IPS DF 6.9 (cell line): ENCODE results near the gene NCS1.

Source experiments
- DNase-seq: peaks from one replicate; pipeline ENCODE4 v3.0.0-alpha.2; 2013; ENCODE audit warnings: low read depth, low spot score
- H3K27ac ChIP-seq: one replicate; pipeline ENCODE4 v1.5.1; 2013; ENCODE audit warnings: low read length, control low read depth
- H3K27me3 ChIP-seq: 2 replicates; pipeline ENCODE4 v1.6.1; 2013; ENCODE audit warnings: mild to moderate bottlenecking, low read length; ENCODE audit not compliant: control insufficient read depth, insufficient read depth
- H3K36me3 ChIP-seq: 2 replicates; pipeline ENCODE4 v1.6.1; 2013; ENCODE audit warnings: low read length; ENCODE audit not compliant: control insufficient read depth, insufficient read depth
- H3K4me1 ChIP-seq: 2 replicates; pipeline ENCODE4 v1.6.1; 2013; ENCODE audit warnings: low read length; ENCODE audit not compliant: control insufficient read depth, insufficient read depth
- H3K4me3 ChIP-seq: 2 replicates; pipeline ENCODE4 v1.5.1; 2013; ENCODE audit warnings: mild to moderate bottlenecking, low read length
- H3K9me3 ChIP-seq: 2 replicates; pipeline ENCODE4 v1.6.1; 2013; ENCODE audit warnings: low read length, inconsistent platforms; ENCODE audit not compliant: control insufficient read depth, insufficient read depth
- WGBS: extraction: QIAGEN DNeasy Blood & Tissue Kit; methylation state at CpG from one replicate; pipeline ENCODE4 v1.1.7; 2013; ENCODE audit warnings: mixed read lengths, missing lambda C conversion rate; ENCODE audit not compliant: insufficient read length, insufficient coverage; 5-methylcytosine and 5-hydroxymethylcytosine counted together

The NCS1 gene

GRCh38 chr9:130262061-130262745 lies 90.0 kb downstream of the NCS1 start:
- peaks cover 5% of the 10 kb centered on the region for H3K4me1 ChIP-seq
- no peak for DNase-seq
- H3K27ac ChIP-seq, result no peak overlapping the region
- no peaks in the 10 kb centered on the region for H3K9me3 ChIP-seq
- H3K4me3 ChIP-seq, result no peak overlapping the region
- H3K27me3 ChIP-seq, result no peaks in the 10 kb centered on the region; the same call in 1 of the 2 replicates
- WGBS, result no CpG with 5 or more reads among the region's 17 CpGs
- H3K36me3 ChIP-seq, result no peaks in the 10 kb centered on the region; the same call in 1 of the 2 replicates

DNA sequence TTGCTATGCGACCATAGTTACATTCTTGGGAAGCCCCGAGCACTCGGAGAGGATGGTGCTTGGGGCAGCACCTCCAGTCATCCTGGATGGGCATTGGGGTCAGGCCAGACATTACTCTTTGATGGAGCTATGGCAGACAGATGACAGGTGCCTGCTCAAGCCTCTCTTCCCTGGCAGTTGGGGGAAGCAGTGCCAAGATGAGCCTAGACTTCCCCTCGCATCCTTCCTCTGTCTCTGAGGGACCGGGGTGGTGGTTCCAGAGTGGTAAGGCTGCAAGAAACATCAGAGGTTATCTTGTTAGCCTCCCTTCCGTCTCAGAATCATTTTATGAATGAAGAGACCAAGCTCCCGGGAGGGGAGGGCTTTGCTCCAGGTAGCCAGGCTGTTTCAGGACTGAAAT lies 90.6 kb downstream of the NCS1 start:
- H3K36me3 ChIP-seq, result no peaks in the 10 kb centered on the region; the same call in 1 of the 2 replicates
- no peaks in the 10 kb centered on the region; the same call in 1 of the 2 replicates for H3K27me3 ChIP-seq
- no CpG with 5 or more reads among the region's 7 CpGs for WGBS
- H3K9me3 ChIP-seq, result no peaks in the 10 kb centered on the region
- H3K27ac ChIP-seq, result no peak overlapping the region
- peaks cover 5% of the 10 kb centered on the region for H3K4me1 ChIP-seq
- no peak for DNase-seq
- H3K4me3 ChIP-seq, result no peak overlapping the region

DNA sequence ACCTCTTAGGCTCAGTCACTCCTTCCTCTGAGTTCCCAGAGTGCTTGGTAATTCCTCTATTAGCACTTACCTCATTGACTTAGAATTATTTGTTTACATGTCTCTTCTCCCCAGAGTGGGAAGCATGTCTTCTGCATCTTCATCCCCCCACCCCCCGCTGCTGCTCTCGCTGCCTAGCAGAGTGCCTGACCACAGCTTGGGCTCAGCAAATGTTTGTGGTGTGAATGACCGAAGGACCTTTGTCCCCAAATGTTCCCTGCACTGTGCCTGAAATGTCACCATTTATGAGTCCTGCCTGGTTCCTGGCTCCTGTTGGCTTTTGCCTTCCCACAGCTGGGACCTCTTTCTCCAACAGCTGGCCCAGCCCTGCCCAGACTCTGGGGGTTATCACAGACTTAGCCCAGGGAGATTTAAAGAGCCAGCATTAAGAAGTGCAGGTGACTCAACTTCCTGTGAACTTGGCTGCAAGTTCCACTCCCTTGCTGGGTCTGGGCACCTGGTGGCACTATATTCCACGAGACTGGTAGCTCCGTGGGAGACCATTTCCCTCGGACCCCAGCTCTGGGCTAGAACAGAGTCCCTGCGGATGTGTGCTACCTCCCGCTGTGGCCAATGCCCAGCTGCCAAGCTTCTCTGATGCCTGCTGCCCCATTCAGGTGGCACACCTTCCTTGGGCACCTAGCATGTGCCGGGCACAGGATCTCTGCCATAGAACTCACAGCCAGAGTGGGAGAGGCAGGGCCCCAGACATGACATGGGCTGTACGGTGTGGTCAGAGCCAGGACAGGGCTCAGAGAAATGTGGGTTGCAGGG lies 91.6 kb downstream of the NCS1 start:
- Histone ChIP-seq H3K4me1 (peaks cover 9% of the 10 kb centered on the region), H3K27me3 (no peaks in the 10 kb centered on the region; the same call in 1 of the 2 replicates), H3K4me3 (no peak overlapping the region), H3K36me3 (no peaks in the 10 kb centered on the region; the same call in 1 of the 2 replicates), H3K9me3 (no peaks in the 10 kb centered on the region), H3K27ac (no peak overlapping the region)
- DNase-seq, result no peak
- WGBS, result no CpG with 5 or more reads among the region's 10 CpGs

GRCh38 chr9:130264414-130265350 lies 92.5 kb downstream of the NCS1 start:
- no CpG with 5 or more reads among the region's 18 CpGs for WGBS
- Histone ChIP-seq H3K9me3 (no peaks in the 10 kb centered on the region), H3K4me3 (peak overlapping the region; percentile 30; the same call in 1 of the 2 replicates), H3K27ac (no peak overlapping the region), H3K4me1 (peaks cover 9% of the 10 kb centered on the region), H3K36me3 (no peaks in the 10 kb centered on the region; the same call in 1 of the 2 replicates), H3K27me3 (no peaks in the 10 kb centered on the region; the same call in 1 of the 2 replicates)
- DNase-seq, result no peak

DNA sequence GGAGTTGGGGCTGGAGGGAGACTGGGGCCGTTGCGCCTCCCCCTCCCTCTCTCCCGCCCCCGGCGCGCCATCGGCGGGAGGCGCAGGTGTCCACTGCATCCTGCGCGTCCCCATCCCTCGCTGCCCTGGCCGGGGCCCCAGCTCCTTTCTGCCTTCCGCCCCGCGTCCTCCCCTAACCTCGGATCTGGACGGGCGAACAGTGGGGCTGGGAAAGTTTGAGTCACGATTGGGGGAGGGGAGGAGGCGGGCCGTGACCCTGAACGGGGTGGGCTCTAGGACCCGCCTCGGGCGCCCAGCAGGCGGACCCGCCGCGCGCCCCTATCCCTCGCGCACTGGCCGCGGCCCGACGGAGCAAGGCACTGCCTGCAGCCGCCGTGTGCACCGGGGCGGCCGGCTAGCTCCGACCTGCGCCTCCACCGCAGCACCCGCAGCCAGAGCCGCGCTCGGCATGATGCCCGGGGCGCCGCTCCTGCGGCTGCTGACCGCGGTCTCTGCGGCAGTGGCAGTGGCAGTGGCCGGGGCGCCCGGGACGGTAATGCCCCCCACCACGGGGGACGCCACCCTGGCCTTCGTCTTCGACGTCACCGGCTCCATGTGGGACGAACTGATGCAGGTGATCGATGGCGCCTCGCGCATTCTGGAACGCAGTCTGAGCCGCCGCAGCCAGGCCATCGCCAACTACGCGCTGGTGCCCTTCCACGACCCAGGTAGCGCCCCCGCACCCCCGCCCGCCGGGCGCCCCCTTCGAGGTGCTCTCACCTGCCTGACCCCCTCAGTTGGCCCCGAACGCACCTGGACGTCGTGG lies 93.4 kb downstream of the NCS1 start, which contains the start of gene HMCN2:
Gene HMCN2 (plus strand): TSS at position 330 of the 805 bp plus-strand sequence. CDS start 119 bp downstream, at position 449.
- H3K4me1 ChIP-seq, result peaks cover 9% of the 10 kb centered on the region
- peak within 1 kb of the TSS; percentile 30; the same call in 1 of the 2 replicates for H3K4me3 ChIP-seq
- H3K36me3 ChIP-seq, result no peaks in the 10 kb centered on the region; the same call in 1 of the 2 replicates
- H3K27ac ChIP-seq, result no peak within 1 kb of the TSS
- no CpG with 5 or more reads among the region's 89 CpGs for WGBS
- no peaks in the 10 kb centered on the region; the same call in 1 of the 2 replicates for H3K27me3 ChIP-seq
- H3K9me3 ChIP-seq, result no peaks in the 10 kb centered on the region
- DNase-seq, result no peak

DNA sequence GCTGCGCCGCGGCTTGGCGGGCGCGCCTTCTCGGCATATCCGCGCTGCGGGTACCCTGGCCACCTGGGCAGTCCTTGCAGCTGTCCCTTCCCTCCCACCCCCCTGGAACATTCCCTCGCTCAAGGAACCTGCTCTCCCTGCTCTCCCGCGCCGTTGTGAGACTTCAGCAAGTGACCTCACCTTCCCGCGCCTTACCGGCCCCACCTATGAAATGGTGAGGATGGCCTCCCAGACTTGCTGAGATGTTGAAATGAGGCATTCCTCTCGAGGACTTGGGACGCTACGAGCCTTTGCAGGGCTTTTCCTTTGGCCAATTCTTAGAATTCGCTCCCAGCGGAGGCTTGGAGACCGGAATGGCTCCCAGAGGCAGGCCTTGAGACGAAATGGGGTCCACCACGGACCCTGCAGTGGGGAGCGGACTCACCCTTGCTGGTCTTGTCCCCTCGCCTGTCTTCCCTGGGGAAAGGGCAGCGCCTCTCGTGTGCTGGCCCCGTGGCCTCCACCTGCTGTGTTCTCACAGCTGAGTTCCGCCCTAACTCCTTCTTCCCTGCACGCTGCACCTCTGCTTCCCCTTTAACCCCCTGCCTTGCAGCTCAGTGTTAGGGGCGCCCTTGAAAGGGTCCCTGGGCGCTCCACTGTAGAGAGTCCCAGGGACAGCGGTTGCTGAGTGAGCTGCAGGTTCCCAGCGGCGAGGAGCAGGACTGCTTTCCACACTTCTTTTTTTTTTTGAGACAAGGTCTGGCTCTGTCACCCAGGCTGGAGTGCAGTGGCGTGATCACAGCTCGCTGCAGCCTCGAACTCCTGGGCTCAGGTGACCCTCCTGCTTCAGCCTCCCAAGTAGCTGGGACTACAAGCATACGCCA lies 94.3 kb downstream of the NCS1 start:
- Histone ChIP-seq H3K27ac (no peak overlapping the region), H3K4me1 (peaks cover 9% of the 10 kb centered on the region), H3K4me3 (peak overlapping the region; percentile 30; the same call in 1 of the 2 replicates), H3K27me3 (no peaks in the 10 kb centered on the region; the same call in 1 of the 2 replicates), H3K9me3 (no peaks in the 10 kb centered on the region), H3K36me3 (no peaks in the 10 kb centered on the region; the same call in 1 of the 2 replicates)
- DNase-seq, result no peak
- WGBS, result no CpG with 5 or more reads among the region's 41 CpGs

DNA sequence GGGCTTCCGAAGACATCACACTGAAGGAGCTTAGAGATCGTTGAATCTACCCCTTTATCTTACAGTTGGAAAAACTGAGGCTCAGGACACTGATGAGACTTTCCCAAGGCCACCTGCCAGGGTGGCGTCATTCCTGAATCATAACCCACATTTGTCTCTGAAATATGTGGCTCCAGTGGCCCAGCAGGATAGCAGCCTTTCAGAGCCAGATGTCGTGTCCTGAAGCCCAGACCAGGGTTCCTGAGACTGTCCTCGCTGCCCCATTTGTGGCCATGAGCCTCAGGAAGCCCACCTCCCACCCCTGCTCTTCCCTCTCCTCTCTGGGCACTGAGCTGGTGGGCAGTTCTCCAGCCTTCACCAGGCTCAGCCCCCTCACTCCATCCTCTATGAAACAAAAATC lies 95.7 kb downstream of the NCS1 start:
- WGBS, result no CpG with 5 or more reads among the region's 5 CpGs
- H3K9me3 ChIP-seq, result no peaks in the 10 kb centered on the region
- no peak overlapping the region for H3K27ac ChIP-seq

GRCh38 chr9:130268521-130269211 lies 96.5 kb downstream of the NCS1 start:
- Histone ChIP-seq H3K4me3 (no peak overlapping the region), H3K4me1 (peaks cover 7% of the 10 kb centered on the region), H3K27ac (peak overlapping the region; percentile 9), H3K9me3 (no peaks in the 10 kb centered on the region), H3K27me3 (no peaks in the 10 kb centered on the region; the same call in 1 of the 2 replicates), H3K36me3 (no peaks in the 10 kb centered on the region; the same call in 1 of the 2 replicates)
- WGBS, result no CpG with 5 or more reads among the region's 16 CpGs
- no peak for DNase-seq

More for the DNA sequence above, 95.7 kb downstream of the NCS1 start:
- Histone ChIP-seq H3K4me3 (no peak overlapping the region), H3K27me3 (no peaks in the 10 kb centered on the region; the same call in 1 of the 2 replicates), H3K36me3 (no peaks in the 10 kb centered on the region; the same call in 1 of the 2 replicates), H3K4me1 (peaks cover 9% of the 10 kb centered on the region)
- DNase-seq, result no peak
